AG04449 (cell line): ENCODE measurements around the gene ANKRD11.

Source experiments
- CTCF ChIA-PET: fragments of 350-600 bp; formaldehyde crosslinking; extraction: SDS; loops from one replicate; lab custom pipeline; 2021; ENCODE audit warnings: antibody characterized with exemption; lab: Yijun Ruan, JAX
- POLR2A ChIA-PET: fragments of 400-600, 350-600 bp; formaldehyde crosslinking; extraction: SDS; loops from one replicate; lab custom pipeline; 2020; ENCODE audit warnings: antibody characterized with exemption, inconsistent platforms; lab: Yijun Ruan, JAX
- DNase-seq: peaks from one replicate; pipeline ENCODE4 v3.0.0-alpha.2; 2010; ENCODE audit warnings: low read depth, low spot score
- H3K4me3 ChIP-seq: 2 replicates; pipeline ENCODE4 v1.5.1; 2011; ENCODE audit warnings: low read depth, mild to moderate bottlenecking, control low read depth, low read length
- TF ChIP-seq, protein P1 (sequence below): IDR thresholded peaks from one replicate; pipeline ENCODE4 v1.5.1; 2011; ENCODE audit warnings: mild to moderate bottlenecking, moderate library complexity, low read length, control low read depth, inconsistent platforms; ENCODE audit not compliant: insufficient read depth; ENCODE audit errors: missing control alignments

Gene ANKRD11

DNA sequence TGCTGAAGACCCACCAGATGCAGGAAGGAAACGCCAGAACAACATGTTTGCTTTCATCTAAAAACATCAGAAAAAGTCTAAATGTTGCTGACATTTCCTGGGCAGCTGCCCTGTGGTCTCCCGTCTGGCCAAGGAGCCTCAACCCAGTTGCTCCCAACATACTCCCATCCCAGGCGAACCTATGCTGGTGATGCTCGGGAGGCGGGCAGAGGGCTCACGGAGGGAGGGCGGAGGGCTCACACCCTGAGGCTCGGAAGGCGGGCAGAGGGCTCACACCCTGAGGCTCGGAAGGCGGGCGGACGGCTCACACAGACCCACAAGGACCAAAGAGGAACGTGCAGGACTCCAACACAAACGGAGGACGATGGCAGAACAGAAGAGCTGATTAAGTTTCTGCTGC lies 135.4 kb downstream of the ANKRD11 start:
- TF ChIP-seq, protein P1, sequence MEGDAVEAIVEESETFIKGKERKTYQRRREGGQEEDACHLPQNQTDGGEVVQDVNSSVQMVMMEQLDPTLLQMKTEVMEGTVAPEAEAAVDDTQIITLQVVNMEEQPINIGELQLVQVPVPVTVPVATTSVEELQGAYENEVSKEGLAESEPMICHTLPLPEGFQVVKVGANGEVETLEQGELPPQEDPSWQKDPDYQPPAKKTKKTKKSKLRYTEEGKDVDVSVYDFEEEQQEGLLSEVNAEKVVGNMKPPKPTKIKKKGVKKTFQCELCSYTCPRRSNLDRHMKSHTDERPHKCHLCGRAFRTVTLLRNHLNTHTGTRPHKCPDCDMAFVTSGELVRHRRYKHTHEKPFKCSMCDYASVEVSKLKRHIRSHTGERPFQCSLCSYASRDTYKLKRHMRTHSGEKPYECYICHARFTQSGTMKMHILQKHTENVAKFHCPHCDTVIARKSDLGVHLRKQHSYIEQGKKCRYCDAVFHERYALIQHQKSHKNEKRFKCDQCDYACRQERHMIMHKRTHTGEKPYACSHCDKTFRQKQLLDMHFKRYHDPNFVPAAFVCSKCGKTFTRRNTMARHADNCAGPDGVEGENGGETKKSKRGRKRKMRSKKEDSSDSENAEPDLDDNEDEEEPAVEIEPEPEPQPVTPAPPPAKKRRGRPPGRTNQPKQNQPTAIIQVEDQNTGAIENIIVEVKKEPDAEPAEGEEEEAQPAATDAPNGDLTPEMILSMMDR = no peak
- POLR2A ChIA-PET = no interaction called here
- CTCF ChIA-PET = no interaction called here
- no peak for DNase-seq
- no peak overlapping the region for H3K4me3 ChIP-seq

DNA sequence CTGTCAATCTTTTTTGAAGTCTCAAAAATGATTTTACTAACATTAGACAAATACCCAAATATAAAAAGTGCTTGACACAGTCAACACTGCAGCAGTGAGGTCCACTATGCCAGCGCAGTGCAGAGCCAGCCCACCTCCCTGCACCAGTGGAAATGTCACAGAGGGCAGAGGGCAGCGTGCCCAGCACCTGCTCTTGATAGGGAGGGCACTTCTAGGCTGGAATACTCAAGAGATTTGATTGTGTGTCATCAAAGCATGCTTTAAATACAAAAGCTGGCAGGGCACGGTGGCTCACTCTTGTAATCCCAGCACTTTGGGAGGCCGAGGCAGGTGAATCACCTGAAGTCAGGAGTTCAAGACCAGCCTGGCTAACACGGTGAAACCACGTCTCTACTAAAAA lies 136.0 kb downstream of the ANKRD11 start:
- ChIA-PET POLR2A (no interaction called here), CTCF (interaction anchor here (0.9 kb wide), 1 partner anchor 8 kb away, joined by 3 read pairs; no protein-coding TSS in a partner anchor)
- no peak overlapping the region for H3K4me3 ChIP-seq
- no peak for DNase-seq
- TF ChIP-seq, protein P1 = no peak

DNA sequence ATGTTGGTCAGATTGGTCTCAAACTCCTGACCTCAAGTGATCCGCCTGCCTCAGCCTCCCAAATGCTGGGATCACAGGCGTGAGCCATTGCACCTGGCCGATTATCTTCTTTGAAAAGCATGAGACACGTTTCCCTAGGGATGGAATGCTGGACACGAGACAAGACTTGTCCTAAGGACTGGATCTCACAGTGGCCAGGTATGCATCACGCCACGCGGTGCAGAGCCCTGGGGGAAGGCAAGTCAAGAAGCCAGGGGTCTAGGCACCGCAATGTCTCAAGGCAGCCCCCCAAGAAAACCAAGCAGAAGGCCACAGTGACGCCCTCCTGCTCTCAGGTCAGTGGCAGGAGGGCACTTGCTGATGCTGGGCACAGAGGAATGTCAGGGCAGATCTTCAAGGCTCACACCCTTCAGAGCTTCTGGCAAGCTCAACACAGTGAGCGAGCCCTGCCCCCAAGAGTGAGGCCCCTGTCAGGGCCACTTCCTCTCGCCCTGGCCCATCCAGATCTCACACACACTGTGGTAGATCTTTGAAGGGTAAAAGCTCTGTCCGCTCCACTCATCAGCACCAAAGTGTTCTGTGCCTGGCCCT lies 138.2 kb downstream of the ANKRD11 start:
- ChIA-PET CTCF (no interaction called here), POLR2A (no interaction called here)
- H3K4me3 ChIP-seq = no peak overlapping the region
- DNase-seq = no peak
- TF ChIP-seq, protein P1 = no peak

DNA sequence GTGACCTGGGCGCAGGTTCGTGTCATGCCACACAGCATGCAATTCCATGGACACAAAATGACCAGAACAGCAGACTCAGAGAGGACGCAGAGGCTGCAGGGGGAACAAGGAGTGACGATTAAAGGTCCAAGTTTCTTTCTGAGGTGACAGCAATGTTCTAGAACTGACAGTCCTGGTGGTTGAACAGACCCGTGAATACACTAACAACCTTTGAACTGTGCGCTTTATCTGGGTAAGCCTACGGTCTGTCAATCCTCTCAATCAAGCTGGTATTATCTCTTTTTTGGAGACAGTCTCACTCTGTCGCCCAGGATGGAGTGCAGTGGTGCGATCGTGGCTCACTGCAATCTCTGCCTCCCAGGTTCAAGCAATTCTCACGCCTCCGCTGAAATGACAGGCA lies 138.7 kb downstream of the ANKRD11 start:
- TF ChIP-seq, protein P1 = no peak
- CTCF ChIA-PET = no interaction called here
- POLR2A ChIA-PET = no interaction called here
- no peak for DNase-seq
- H3K4me3 ChIP-seq = no peak overlapping the region

DNA sequence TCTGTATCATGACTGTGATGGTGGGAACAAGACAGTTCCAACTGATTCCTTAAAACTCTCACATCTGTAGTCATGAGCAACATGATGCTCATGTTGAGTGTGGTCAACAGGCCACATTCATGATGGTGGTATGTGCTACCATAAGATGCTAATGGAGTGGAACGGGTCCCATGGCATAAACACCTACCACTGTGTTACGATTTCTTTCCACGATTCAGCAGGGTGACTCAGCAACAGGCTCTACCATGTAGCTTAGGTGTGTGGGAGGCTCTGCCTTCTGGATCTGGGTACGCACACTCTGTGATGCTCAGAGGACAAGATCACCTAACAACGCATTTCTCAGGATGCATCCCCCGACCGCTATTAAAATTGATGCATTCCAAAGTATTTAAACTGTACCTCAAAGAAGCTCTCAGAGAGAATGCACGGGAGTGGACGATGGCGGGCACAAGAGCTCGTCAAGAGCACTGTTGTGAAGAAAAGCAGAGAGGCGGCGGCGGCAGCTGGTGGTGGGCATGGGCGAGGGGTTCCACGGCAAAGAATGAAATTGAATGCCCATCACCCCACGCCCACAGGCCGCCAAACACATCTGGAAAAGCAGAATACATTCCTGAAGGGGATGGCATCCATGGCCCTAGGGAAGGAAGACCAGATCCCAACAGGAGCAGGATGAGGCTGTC lies 139.5 kb downstream of the ANKRD11 start:
- CTCF ChIA-PET = interaction anchor here (1.2 kb wide), 1 partner anchor 16 kb away, joined by 3 read pairs; no protein-coding TSS in a partner anchor
- TF ChIP-seq, protein P1 = no peak
- no peak for DNase-seq

DNA sequence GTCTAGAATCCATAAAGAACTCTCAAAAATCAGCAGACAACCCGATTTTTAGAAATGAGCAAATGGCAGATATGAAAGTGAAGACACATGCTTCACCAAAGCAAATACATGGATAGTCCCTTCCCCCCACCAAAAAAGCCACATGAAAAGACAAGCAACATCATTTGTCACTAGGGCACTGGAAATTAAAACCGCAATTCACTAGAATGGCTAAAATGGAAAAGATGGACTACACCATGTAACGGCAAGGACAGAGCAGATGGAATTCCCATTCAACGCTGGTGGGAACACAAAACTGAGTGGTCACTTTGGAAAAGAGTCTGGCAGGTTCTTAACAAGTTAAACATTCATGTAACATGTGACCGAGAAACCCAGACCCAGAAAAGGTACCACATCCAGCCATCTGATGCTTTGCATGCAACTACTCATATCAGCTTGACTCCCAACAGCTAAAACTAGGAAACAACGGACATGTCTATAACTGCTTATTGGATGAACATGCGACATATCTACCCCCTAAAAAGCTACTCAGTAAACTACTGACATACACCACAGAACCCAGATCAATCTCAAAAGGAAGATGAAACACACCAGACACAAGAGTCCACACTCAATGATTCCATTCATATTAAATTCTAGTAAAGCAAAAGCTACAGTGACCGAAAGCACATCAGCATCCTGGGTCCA lies 140.3 kb downstream of the ANKRD11 start:
- ChIA-PET CTCF (interaction anchor here (1.2 kb wide), 1 partner anchor 15 kb away, joined by 3 read pairs; no protein-coding TSS in a partner anchor), POLR2A (no interaction called here)
- no peak for DNase-seq
- no peak overlapping the region for H3K4me3 ChIP-seq
- TF ChIP-seq, protein P1 = no peak

More for the DNA sequence above, 139.5 kb downstream of the ANKRD11 start:
- no peak overlapping the region for H3K4me3 ChIP-seq
- POLR2A ChIA-PET = no interaction called here
